Breast epithelium (tissue), 3 donors: Measurements from ENCODE around the gene ZNF217.

Experiments used
- POLR2A ChIP-seq: fragments of 450-650 bp; IDR thresholded peaks from one replicate; pipeline ENCODE4 v1.6.1; 2016; ENCODE audit warnings: antibody characterized with exemption, mild to moderate bottlenecking, moderate library complexity
- POLR2AphosphoS5 ChIP-seq, 3 donors: sonication (generic); formaldehyde crosslinking; IDR thresholded peaks; one replicate each; pipeline ENCODE4 v1.6.1; 2017; ENCODE audit warnings: antibody characterized with exemption in 3 of 3
- TF ChIP-seq, protein P1 (sequence below), 3 donors: fragments of 450-650 bp; IDR thresholded peaks; one replicate each; pipeline ENCODE4 v1.5.1; 2016 to 2017; ENCODE audit warnings: antibody characterized with exemption in 3 of 3, mild to moderate bottlenecking in 3 of 3, moderate library complexity in 3 of 3

DNA sequence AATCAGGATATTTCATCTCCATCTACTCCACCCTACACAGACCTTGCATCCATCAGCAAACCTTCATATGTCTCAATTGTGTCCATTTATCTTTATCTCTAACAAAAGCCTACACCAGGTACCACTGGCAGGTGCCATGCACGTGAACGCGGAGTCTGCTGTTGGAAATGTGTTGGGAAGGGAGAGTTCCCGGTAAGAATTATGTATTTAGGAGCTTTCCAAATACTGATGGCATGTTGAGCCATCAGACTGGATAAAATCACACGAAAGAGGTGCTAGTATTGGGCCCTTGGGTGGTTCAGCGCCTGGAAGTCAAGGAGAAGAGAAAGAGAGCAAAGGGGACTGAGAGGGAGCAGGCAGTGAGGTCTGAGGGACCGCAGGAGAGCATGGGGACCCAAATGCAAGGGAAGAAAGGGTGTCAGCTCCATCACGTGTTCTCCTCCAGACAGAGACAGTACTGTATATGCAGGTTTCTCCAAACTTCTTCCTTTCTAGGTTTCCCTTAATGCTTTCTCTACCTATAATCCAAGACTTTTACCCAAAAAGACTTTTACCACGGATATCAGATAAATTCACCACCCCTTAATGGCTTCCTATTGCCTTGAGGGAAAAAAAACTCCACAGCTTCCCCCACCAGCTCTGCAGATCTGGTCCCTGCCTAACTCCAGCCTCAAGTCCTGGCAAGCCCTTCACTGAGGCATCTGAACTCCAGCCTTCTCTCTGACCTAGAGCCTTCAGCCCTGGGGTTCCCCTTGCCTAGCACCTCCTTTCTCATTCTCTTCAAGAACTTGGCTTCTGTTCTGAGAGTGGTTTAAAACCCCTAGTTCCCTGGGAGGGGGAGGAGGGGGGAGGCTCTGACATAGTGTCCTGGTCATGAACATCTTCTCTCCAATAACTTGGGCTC, 4.8 kb upstream of the ZNF217 start:
- TF ChIP-seq, protein P1, sequence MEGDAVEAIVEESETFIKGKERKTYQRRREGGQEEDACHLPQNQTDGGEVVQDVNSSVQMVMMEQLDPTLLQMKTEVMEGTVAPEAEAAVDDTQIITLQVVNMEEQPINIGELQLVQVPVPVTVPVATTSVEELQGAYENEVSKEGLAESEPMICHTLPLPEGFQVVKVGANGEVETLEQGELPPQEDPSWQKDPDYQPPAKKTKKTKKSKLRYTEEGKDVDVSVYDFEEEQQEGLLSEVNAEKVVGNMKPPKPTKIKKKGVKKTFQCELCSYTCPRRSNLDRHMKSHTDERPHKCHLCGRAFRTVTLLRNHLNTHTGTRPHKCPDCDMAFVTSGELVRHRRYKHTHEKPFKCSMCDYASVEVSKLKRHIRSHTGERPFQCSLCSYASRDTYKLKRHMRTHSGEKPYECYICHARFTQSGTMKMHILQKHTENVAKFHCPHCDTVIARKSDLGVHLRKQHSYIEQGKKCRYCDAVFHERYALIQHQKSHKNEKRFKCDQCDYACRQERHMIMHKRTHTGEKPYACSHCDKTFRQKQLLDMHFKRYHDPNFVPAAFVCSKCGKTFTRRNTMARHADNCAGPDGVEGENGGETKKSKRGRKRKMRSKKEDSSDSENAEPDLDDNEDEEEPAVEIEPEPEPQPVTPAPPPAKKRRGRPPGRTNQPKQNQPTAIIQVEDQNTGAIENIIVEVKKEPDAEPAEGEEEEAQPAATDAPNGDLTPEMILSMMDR (IDR thresholded peaks at IDR 0.05) = no peak
- TF ChIP-seq POLR2A = no peak
- TF ChIP-seq POLR2AphosphoS5 (IDR thresholded peaks at IDR 0.05) = no peak
